Transverse colon (tissue), 4 donors: ENCODE data around the gene LYSMD1. TPM values are rescaled to one million over a fixed set of nuclear protein-coding genes. Genes with fewer than 3 reads are reported as not detected.
"Not testable (repeated sequence)": the region's sequence is repeated elsewhere in the genome, so short reads cannot be mapped to it uniquely, and the experiment has no call there.

Experiments
- DNase-seq: peaks from one replicate; pipeline ENCODE4 v3.0.0-alpha.2; 2019
- H3K27ac ChIP-seq, 4 donors: fragments of 200-600 bp; sonication (generic); 2 replicates each; pipeline ENCODE4 v1.5.1; 2016 to 2018; ENCODE audit warnings: inconsistent platforms in 4 of 4
- H3K27me3 ChIP-seq: fragments of 200-600 bp; sonication (generic); 2 replicates; pipeline ENCODE4 v1.5.1; 2017; ENCODE audit warnings: inconsistent platforms
- H3K36me3 ChIP-seq, 4 donors: fragments of 200-600 bp; sonication (generic); 2 replicates each; pipeline ENCODE4 v1.5.1; 2017 to 2019; ENCODE audit warnings: inconsistent platforms in 4 of 4
- H3K4me1 ChIP-seq, 4 donors: fragments of 200-600 bp; sonication (generic); 2 replicates each; pipeline ENCODE4 v1.5.1; 2017 to 2020; ENCODE audit warnings: inconsistent platforms in 4 of 4
- H3K4me3 ChIP-seq, 4 donors: fragments of 200-600 bp; sonication (generic); 1 replicate in 1 of 4; 2 replicates in 3 of 4; pipeline versions ENCODE4 v1.5.1 to v1.6.1; 2017 to 2019; ENCODE audit warnings: inconsistent platforms in 4 of 4
- H3K9me3 ChIP-seq, 2 donors: fragments of 200-600 bp; sonication (generic); 2 replicates each; pipeline ENCODE4 v1.5.1; 2017 to 2019; ENCODE audit warnings: inconsistent platforms in 2 of 2
- CTCF ChIP-seq, 5 experiments: fragments of 200-600 bp in 3 of 5; fragments of 450-650 bp in 2 of 5; sonication (generic) in 3 of 5; IDR thresholded peaks; 1 replicate in 2 of 5; 2 replicates in 3 of 5; pipeline ENCODE4 v1.5.1; 2016 to 2017; ENCODE audit warnings: antibody characterized with exemption in 5 of 5, inconsistent platforms in 3 of 5, mild to moderate bottlenecking in 2 of 5, moderate library complexity in 1 of 5
- EP300 ChIP-seq: sonication (generic); formaldehyde crosslinking; IDR thresholded peaks from one replicate; pipeline ENCODE4 v1.6.1; 2017; ENCODE audit warnings: antibody characterized with exemption, low read depth
- POLR2A ChIP-seq: fragments of 450-650 bp; IDR thresholded peaks from one replicate; pipeline ENCODE4 v1.6.1; 2016; ENCODE audit warnings: antibody characterized with exemption, mild to moderate bottlenecking, moderate library complexity
- POLR2AphosphoS5 ChIP-seq, 3 donors: sonication (generic); formaldehyde crosslinking; IDR thresholded peaks; one replicate each; pipeline ENCODE4 v1.6.1; 2016; ENCODE audit warnings: antibody characterized with exemption in 3 of 3
- WGBS, 2 donors: methylation state at CpG; one replicate each; pipeline ENCODE4 v1.1.5; 2018; ENCODE audit warnings: low coverage in 1 of 2; 5-methylcytosine and 5-hydroxymethylcytosine counted together
- in situ Hi-C, 4 donors: fragments of 200-750 bp; cut with MboI; loops; one replicate each; pipeline versions ENCODE4 v1.15.0 to v1.15.1; 2017; ENCODE audit warnings: low sequenced_read_pairs in 3 of 4, low pct_ligation_motif_present in 1 of 4, low pct_unique_long_range_greater_than_20kb in 1 of 4
- intact Hi-C: fragments of 100-400 bp; cut with DNase I; formaldehyde crosslinking; loops from one replicate; pipeline ENCODE4 v1.15.1; 2023; ENCODE audit warnings: low total_unique reads
- total RNA-seq, 4 donors: library from RNA; depleted of rRNA; stranded (reverse); fragments of >200 nt; gene quantifications; one replicate each; pipeline ENCODE4 v1.1.0, GENCODE V29; 2016

Gene LYSMD1
- total RNA-seq, 4 donors from 2014 or later = 1.4 to 15.7 (median 7.3) TPM

- in situ Hi-C loops (no loop called here), intact Hi-C loops (loop anchor here (5.0 kb wide), 1 partner anchor 1139 kb away; no protein-coding TSS in a partner anchor)
- Histone ChIP-seq H3K27ac (no peak overlapping the region), H3K27me3 (no peaks in the 10 kb centered on the region), H3K4me3 (no peak overlapping the region), H3K4me1 (peaks cover 0 to 9% (median 0%) of the 10 kb centered on the region in 4 donors), H3K36me3 (peaks cover 0 to 22% (median 6%) of the 10 kb centered on the region in 4 donors), H3K9me3 (no peaks in the 10 kb centered on the region)
- WGBS, 2 donors = 76% methylated on average over 1 of the region's 1 CpG; no CpG with 5 or more reads in 1 of the 2 donors
- TF ChIP-seq POLR2A (no peak), POLR2AphosphoS5 (IDR thresholded peaks at IDR 0.05) (no peak), CTCF (IDR thresholded peaks at IDR 0.05) (no peak), EP300 (no peak)
- DNase-seq = no peak
Measured at GRCh38 chr1:151210830-151211229, 45.1 kb upstream of the LYSMD1 start.

- 91 to 93% methylated on average over 6 to 12 of the region's 12 CpGs for WGBS, 2 donors
- Histone ChIP-seq H3K36me3 (peaks cover 0 to 22% (median 6%) of the 10 kb centered on the region in 4 donors), H3K4me1 (peaks cover 11 to 39% (median 19%) of the 10 kb centered on the region in 4 donors)
- in situ Hi-C loops, H3K27ac ChIP-seq, H3K27me3 ChIP-seq, DNase-seq, H3K9me3 ChIP-seq, intact Hi-C loops, H3K4me3 ChIP-seq: not testable (repeated sequence)
Measured at GRCh38 chr1:151205381-151205965, 39.8 kb upstream of the LYSMD1 start.

- DNase-seq = no peak
- 34 to 48% methylated on average over 11 of the region's 11 CpGs for WGBS, 2 donors
- Histone ChIP-seq H3K27me3 (no peaks in the 10 kb centered on the region), H3K4me1 (peaks cover 16 to 61% (median 39%) of the 10 kb centered on the region in 4 donors), H3K4me3 (peak overlapping the region; percentile 75 to 93 (median 78)), H3K9me3 (no peaks in the 10 kb centered on the region), H3K27ac (peak overlapping the region; percentile 95 to 99 (median 96)), H3K36me3 (peaks cover 0 to 6% (median 0%) of the 10 kb centered on the region in 4 donors)
- in situ Hi-C loops = no loop called here
- intact Hi-C loops = loop anchor here (5.0 kb wide), 1 partner anchor 52 kb away; the partner anchor contains the start of gene PSMD4
- no peak for TF ChIP-seq CTCF (IDR thresholded peaks at IDR 0.05)
- TF ChIP-seq POLR2AphosphoS5 (IDR thresholded peaks at IDR 0.05) = peak in 1 of 3 donors; percentile 7
Measured at GRCh38 chr1:151199873-151200581, 34.3 kb upstream of the LYSMD1 start.

GRCh38 chr1:151198254-151199127 lies 32.8 kb upstream of the LYSMD1 start, which contains the start of gene PIP5K1A:
Gene PIP5K1A, plus strand, starts transcription at chr1:151198552. Its CDS starts 445 bp downstream, at chr1:151198997.
- TF ChIP-seq POLR2AphosphoS5 (IDR thresholded peaks at IDR 0.05) = peak; percentile 96 to 97 (median 96)
- no peak for TF ChIP-seq EP300
- peak; percentile 92 for TF ChIP-seq POLR2A
- WGBS, 2 donors = 0 to 1% methylated on average over 13 to 60 of the region's 60 CpGs
- peak within 1 kb of the TSS; percentile 95 to 99 (median 96) for H3K27ac ChIP-seq
- peaks cover 0 to 6% (median 0%) of the 10 kb centered on the region in 4 donors for H3K36me3 ChIP-seq
- intact Hi-C loops (loop anchor here (5.0 kb wide), 1 partner anchor 54 kb away; the partner anchor contains the start of gene PSMD4), in situ Hi-C loops (no loop called here)
- H3K27me3 ChIP-seq = no peaks in the 10 kb centered on the region
- peaks cover 12 to 54% (median 39%) of the 10 kb centered on the region in 4 donors for H3K4me1 ChIP-seq
- no peaks in the 10 kb centered on the region for H3K9me3 ChIP-seq
- DNase-seq = peak; percentile 98
- peak within 1 kb of the TSS; percentile 75 to 93 (median 78) for H3K4me3 ChIP-seq
